ENCODE results near the gene IFITM5. TPM values are rescaled to one million over a fixed set of nuclear protein-coding genes. Genes with fewer than 3 reads are reported as not detected.
"Not testable (repeated sequence)": the region's sequence is repeated elsewhere in the genome, so short reads cannot be mapped to it uniquely, and the experiment has no call there.

IFITM5 gene
- total and polyA plus RNA-seq, 9 of the 15 experiments (the other 6 are each of a cell fraction or from before 2014, with no cell fraction given) = 0.19 TPM; not detected in 8

GRCh38 chr11:307766-308708, 8.7 kb upstream of the IFITM5 start, which contains the start of gene IFITM2 (continued):
- TF ChIP-seq ZBTB40 (IDR thresholded peaks at IDR 0.05) = peak; percentile 67
- not testable (repeated sequence) for TF ChIP-seq ZBTB40 (CRISPR knock-in tag; IDR thresholded peaks at IDR 0.05); MYC (CRISPR knock-in tag; IDR thresholded peaks at IDR 0.05; ENCODE audit: borderline replicate concordance, low read depth)
- TF ChIP-seq MYC (IDR thresholded peaks at IDR 0.05; ENCODE audit: low read depth, low read length) = peak; percentile 16; the same call in 1 of the 2 replicates
- 0 out of 6 replicates have a peak, but pooled peaks of 1 of the 3 experiments have one; percentile 49 for TF ChIP-seq ZBTB11 (CRISPR knock-in tag; IDR thresholded peaks at IDR 0.05)
- TF ChIP-seq SPI1 (IDR thresholded peaks at IDR 0.05; ENCODE audit: borderline replicate concordance, low read depth, low read length) = peak; percentile 19; the same call in 1 of the 2 replicates
- TF ChIP-seq RBFOX2 (IDR thresholded peaks at IDR 0.05; ENCODE audit: low read depth, low read length) = peak; percentile 37; the same call in 1 of the 2 replicates

Measured in K562 (cell line).